ENCODE data around the gene KCNK13.
"Not testable (repeated sequence)": the region's sequence is repeated elsewhere in the genome, so short reads cannot be mapped to it uniquely, and the experiment has no call there.

The KCNK13 gene

GRCh38 chr14:90200546-90200945, 138.8 kb downstream of the KCNK13 start:
- DNase-seq: not testable (repeated sequence)

DNA sequence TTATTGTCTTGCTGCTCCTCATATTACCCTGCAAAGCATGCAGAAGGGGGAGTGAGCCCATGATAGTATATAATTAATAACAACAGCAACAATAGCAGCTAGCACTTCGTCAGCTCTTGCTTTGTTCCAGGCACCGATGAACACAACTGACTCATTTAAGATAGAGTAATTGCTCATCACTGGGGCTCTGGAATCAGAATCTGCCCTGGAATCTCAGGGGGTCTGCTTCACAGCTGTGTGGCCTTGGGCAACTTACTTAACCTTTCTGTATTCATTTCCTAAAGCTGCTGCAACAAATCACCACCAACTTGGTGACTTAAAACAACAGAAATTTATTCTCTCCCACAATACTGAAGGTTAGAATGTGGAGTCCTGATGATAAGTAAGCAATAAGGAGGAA, 139.6 kb downstream of the KCNK13 start:
- no peak for DNase-seq

DNA sequence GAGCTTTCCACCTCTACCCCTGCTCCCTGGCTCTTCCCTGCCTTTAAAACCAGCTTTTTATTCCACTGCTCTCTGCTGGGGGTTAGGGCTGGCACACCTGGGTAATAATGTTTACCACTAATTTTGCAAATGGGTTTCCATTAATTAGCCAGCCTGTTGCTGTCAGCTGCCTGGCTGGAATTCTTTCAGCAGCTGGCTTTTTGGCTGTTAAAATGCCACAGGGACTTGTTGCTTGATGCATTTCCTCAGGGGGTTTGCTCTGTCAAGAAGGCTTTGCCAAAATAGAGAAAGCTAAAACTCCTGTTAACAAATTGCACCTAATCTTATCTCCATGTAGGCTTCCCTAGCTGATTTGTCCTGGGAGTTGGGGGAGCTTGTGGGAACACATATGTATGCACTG, 142.7 kb downstream of the KCNK13 start:
- peak; percentile 91 for DNase-seq

GRCh38 chr14:90213099-90213748, 151.4 kb downstream of the KCNK13 start:
- no peak for DNase-seq

DNA sequence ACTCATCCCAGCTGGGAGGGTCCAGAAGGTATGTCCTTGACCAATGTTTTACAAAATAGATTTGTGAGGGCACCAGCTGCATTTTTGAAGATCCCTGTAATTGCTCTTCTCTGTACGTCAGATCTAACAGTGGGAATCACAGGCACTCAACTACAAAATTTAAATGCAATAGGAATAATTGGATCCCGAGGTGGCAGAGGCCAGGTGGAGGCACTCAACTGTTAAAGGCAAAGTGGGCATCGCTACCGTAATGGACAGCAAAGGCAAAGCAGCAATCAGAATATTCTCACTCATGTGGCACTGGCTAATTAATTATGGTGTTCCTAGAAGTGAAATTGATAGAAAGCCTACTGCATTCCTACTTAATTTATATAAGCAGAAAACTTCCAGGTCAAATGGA, 166.7 kb downstream of the KCNK13 start:
- DNase-seq: no peak

- DNase-seq: not testable (repeated sequence)
Measured at GRCh38 chr14:90229942-90230341, 168.1 kb downstream of the KCNK13 start.
